PC-9 (cell line): ENCODE data around the gene GANC.

Source experiments
- EZH2 ChIP-seq: fragments of 200-600 bp; sonication (generic); IDR thresholded peaks from 2 replicates; pipeline ENCODE4 v1.8.0; 2017; ENCODE audit warnings: antibody characterized with exemption, low read depth
- TF ChIP-seq, protein P1 (sequence below): fragments of 200-600 bp; sonication (generic); conservative IDR thresholded peaks from 2 replicates; pipeline ENCODE4 v1.6.1; 2017; ENCODE audit warnings: mixed run types, antibody characterized with exemption, mild to moderate bottlenecking, moderate library complexity

DNA sequence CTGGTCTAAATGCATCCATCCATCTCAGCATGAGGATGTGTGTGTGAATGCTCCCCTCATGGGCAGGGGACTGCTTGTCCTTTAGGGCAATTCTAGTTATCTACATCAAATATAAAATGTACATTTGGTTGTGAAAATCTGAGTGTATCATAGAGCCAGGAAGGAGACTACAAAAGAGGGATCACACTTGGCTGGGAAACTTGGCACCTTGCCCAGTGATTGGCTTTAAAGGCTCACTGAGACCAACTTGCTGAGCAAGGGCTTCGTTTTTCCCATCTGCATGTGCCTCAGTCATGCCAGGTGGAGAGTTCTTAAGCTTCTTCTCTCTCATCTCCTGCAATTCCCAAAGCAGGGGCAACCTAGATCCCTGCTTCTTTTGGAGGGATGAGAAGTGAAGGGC is 91.5 kb downstream of the GANC start:
- TF ChIP-seq, protein P1, sequence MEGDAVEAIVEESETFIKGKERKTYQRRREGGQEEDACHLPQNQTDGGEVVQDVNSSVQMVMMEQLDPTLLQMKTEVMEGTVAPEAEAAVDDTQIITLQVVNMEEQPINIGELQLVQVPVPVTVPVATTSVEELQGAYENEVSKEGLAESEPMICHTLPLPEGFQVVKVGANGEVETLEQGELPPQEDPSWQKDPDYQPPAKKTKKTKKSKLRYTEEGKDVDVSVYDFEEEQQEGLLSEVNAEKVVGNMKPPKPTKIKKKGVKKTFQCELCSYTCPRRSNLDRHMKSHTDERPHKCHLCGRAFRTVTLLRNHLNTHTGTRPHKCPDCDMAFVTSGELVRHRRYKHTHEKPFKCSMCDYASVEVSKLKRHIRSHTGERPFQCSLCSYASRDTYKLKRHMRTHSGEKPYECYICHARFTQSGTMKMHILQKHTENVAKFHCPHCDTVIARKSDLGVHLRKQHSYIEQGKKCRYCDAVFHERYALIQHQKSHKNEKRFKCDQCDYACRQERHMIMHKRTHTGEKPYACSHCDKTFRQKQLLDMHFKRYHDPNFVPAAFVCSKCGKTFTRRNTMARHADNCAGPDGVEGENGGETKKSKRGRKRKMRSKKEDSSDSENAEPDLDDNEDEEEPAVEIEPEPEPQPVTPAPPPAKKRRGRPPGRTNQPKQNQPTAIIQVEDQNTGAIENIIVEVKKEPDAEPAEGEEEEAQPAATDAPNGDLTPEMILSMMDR = no peak
- no peak for TF ChIP-seq EZH2
